Measurements from ENCODE around the gene ZNF70. TPM values are rescaled to one million over a fixed set of nuclear protein-coding genes. Genes with fewer than 3 reads are reported as not detected.
A peak's percentile ranks its signal among the peaks of the same experiment; 100 is the strongest.
"Not testable (repeated sequence)": the region's sequence is repeated elsewhere in the genome, so short reads cannot be mapped to it uniquely, and the experiment has no call there.

The ZNF70 gene
- polyA plus RNA-seq, 12 donors = 4.1 to 7.4 (median 5.1) TPM; not detected in 1

DNA sequence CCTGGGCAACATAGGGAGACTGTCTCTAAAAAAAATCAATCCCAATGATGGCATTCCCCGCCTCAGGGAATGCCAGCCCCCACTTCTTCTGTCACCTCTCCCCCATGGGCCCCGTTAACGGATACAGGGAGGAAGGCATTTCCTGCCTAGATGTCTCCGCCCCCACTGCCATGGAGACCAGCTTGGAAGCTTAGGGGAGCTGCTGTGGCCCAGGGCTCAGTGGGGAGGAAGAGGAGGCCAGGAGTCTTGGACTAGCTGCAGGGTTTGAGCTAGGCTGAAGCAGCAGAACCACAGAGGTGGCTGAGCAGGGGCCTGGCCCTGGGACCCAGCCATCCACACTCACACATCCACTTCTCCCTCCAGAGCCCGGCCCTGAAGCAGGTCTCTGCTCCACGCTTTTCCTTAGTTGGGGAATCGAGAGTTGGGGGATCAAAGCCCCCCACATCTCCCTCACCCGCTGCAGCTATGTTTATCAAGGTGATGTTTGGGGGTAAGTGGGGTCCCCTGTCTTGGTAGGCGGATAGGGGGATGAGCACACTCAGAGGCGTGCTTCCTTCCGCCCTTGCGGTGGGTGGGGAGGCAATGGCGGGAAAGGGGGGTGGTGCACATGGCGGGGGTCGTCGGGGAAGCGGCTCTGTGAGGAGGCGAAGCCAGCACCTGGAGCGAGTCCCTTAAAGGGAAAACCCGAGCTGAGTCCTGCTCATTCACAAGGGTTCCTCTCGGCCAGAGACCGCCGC, 12.1 kb upstream of the ZNF70 start, which contains the start of gene C22orf15:
C22orf15 (plus strand) TSS at position 149 of the 737 bp plus-strand sequence; CDS start at position 466, 317 bp downstream.
- no peak for DNase-seq

DNA sequence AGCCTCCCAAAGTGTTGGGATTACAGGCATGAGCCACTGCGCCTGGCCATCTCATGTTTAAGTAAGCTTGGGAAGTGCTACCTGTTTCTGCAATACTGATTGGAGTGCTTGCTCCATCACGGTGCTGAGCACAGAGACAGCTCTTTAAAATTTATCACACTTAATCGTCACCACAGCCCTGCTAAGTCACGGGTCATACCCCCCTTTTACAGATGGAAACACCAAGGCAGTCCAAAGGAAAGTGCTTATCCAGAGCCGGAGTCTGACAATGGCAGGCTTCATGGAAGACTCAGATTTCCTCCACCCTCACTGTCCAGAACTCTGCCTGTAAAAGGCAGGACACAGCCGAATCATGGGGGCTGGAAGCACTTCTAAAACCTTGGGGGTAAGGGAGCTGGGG, 9.1 kb upstream of the ZNF70 start:
- DNase-seq = no peak

DNA sequence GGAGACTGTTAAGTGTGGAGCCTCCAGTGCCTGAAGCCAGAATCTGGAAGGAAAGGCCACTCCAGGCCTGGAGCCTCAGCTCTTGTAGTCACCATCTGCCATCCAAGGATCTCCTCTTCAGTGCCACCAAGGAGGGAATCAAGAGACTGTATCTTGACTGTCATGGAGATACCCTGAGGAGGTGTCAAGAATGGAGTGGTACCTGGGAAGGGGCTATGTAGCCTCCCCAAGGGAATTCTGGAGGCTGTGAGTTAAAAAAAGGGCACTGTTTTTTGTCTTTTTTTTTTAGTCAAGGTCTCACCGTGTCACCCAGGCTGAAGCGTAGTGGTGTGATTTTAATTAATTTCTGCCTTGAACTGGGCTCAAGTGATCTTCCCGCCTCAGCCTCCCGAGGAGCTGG, 8.7 kb upstream of the ZNF70 start:
- DNase-seq = no peak

DNA sequence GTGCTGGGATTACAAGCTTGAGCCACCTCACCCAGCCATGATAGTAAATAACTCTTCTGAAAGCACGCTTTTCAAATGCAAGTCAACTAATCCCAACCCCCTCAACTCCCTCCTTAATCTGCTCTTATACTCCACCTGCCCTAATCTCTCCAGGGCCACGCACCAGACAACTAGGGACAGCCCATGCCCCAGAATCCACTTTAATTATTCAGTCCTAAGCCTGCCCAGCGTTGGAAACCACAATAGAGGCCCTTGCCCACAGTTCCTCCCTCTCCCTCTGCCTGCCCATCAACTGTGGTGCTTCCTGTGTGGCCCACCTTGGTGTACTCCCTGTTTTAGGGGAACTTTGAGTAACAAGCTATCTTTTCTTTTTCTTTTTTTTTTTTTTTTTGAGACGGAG, 6.0 kb upstream of the ZNF70 start:
- DNase-seq = no peak

DNA sequence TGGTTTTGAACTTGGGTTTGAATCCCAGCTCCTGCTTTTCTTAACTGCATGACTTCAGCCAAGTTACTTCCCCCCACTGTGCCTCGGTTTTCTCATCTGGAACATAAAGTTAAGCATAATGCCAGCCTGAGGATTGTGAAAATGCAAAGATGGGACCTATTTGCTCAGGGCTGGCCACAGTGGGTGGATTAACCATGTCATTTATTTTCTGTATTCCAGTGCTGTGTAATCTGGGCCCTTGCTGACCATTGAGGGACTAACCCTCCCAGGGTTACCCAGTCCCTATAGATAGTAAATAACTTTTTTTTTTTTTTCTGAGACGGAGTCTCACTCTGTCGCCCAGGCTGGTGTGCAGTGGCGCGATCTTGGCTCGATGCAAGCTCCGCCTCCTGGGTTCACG, 4.8 kb upstream of the ZNF70 start:
- no peak for DNase-seq

DNA sequence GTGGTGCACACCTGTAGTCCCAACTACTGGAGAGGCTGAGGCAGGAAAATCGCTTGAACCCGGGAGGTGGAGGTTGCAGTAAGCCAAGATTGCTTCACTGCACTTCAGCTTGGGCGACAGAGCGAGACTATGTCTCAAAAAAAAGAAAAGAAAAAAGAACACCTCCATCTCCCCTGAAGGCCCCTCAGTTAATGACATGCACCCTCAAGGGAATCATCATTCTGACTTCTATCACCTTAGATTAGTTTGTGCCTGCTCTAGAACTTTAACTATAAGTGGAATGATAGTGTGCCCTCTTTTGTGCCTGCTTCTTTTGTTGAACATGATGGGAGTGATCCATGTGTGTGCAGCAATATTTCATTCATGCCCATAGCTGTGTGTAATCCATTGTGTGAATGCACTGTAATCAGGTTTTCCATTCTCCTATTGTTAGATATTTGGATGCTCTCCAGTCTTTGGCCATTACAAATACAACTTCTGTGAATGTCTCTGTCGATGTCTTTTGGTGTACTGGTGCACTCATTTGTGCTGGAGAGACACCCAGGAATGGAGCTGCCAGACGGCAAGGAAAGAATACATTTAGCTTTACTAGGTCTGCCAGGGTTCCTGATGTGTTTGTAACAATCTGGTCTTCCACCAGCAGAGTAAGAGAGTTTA, 4.2 kb upstream of the ZNF70 start:
- DNase-seq = no peak

DNA sequence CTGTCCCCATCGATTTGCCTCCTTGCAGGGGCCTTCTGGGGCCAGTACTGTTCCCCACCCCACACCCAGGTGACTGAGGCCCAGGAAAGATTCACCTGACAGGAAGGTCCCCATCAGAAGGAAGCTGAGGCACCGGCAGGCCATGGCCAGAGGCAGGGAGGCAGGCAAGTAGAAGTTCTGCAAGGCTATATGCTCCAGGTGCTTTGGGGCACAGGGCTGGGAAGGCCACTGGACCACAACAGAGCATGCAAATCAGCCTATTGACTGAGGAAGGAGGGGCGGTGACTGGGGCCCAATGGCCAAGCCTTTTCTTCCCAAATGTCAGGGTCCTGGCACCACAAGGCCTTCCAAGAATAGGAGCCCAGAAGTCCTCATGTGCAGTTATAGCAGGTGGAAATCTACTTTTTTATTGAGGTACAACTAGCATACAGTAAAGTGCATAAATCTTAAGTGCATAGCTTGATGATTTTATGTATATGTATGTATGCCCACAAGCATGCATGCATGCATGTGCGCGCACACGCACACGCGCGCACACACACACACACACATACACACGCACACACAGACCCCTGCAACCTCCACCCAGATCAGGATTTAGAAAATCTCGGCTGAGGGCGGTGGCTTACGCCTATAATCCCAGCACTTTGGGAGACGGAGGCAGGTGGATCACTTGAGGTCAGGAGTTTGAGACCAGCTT, 3.5 kb upstream of the ZNF70 start, which contains the start of gene VPREB3:
VPREB3 (minus strand) TSS at position 206 of the 700 bp plus-strand sequence; CDS start at position 144, 62 bp downstream.
- DNase-seq = no peak

DNA sequence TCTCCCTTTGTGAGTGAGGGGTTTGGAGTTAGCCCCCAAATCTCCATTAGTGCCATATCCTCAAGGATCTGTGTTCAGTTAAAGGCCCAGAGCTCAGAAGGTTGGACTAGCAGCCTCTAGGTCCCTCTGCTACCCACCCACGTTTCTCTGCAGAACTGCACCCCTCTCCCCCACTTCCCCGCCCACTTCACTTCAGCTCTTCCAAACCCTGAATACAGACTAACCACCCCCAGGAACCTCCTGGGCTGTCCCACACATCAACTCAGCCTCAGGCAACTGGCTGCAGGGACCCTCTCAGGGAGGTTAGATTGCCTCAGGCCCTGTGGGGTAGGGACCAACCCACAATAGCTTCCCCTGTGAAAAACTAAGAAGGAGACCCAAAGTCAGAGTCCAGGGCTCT, 2.5 kb upstream of the ZNF70 start:
- DNase-seq = no peak

DNA sequence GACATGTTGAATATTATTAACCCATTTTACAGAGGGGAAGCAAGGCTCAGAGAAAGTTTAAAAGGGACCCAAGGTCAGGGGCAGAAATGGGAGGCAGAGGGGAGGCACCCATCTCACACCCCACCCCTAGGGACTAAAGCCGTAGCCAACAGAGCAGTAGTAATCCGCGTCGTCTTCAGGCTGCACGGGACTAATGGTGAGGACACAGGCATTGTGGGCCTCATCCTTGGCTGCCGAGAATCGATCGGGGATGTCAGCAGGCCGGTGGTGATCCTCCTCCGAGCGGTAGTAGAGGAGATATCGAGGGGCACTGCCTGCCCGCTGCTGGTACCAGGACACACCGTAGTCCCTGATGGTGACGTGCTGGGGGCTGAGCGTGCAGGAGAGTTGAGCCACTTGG, 1.8 kb upstream of the ZNF70 start:
- no peak for DNase-seq

DNA sequence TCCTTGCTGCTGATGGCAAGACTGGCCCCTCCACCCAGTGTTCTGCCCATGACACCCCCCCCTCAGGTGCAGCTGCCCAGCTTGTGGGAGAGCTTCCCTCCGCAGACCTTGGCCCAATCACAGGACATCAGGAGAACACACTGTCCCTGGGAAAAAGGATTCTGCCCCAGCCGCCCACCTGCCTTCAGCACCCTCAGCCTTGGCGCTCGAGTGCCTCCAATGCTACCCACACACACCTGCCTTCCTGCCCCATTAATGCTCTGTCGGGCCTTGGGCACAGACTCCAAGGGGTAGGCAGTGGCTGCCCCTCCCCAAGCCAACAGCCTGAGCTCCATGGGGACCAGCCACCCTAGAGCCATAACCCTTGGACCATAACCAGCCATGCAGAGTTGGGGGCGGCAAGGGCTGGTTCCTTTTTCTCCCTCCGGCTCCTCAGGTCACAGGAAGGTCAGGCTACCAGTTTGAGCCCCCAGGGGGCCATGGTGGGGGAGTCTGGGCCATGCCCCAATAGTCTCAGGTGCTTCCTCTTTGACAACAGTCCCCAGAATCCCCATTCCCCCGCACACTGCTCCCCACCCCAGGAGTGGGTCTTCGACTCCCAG, 1.3 kb upstream of the ZNF70 start:
- DNase-seq = no peak

DNA sequence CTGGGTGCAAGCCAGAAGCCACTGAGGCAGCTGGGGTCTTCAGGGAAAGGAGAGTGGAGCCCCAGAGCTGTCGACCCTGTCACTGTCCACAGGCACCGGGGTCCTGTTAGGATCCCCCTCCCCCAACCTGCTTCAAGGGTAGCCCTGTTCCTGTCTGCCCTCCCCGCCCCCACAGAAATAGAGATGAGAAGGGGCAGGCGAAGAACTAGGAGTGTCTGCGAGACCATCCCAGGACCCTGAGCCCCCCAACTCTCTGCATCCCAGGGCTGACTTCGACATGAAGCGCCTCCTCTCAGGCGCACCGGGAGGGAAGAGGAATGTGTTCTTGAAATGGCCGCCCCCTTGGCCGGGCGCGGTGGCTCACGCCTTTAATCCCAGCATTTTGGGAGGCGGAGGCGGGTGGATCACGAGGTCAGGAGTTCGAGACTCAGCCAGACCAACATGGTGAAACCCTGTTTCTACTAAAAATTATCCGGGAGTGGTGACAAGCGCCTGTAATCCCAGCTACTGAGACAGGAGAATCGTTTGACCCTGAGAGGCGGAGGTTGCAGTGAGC, 607 bp upstream of the ZNF70 start:
- no peak for DNase-seq

DNA sequence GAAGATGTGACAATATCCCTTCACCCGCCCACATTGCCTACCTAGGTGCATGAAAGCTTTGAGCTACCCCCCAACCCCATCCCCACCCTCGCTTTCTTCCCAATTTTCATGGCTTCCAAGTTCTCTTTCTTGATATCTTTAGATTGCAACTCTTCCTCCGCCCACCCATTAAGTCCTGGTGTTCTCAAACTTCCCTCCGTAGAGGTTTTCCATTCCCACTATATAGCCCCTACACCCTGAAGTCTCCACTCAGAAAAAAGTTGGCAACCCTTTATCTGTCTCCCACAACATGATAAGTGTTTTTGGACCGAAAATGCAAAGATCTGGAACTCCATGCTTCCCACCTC, 572 bp downstream of the ZNF70 start:
- DNase-seq = no peak

DNA sequence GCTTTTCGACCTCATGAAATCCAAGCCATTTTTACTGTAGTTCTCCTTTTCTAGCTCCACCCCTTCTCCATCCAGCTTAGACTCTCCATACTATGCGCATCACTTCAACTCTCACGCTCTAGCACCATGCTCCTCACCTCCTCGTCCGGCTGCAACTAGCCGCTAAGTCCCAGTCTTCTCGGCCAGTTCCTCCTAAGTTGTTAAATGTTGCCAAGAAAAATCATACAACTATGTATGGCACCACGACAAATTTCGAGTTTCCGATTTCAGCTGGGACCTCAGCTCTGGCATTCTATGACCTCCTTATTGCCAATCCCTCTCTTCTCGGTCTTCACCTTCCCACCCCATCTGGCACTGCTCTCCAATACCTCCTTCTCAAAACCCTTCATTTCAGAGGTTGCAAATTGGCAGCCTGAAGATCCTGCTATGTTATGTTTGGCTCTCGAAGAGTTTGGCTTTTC, 1.0 kb downstream of the ZNF70 start:
- DNase-seq = peak; percentile 66

DNA sequence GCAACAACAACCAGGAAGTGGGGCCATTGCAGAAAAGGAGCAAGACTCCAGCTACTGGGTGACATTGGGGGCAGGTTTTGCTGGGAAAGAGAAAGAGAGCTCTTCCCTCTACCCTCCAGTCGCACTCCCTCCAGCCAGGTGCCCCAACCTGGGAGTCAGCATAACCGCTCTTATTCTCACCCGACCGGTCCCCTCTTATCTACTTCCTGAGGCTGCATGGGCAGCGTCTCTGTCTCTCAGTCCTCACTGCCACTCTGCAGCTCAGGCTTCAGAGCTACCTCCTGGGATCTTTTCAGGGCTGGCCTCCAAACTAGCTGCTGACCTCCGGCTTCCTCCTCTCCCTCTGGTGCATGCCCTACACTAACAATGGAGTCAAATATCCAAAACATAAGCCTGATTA, 5.1 kb downstream of the ZNF70 start:
- no peak for DNase-seq

DNA sequence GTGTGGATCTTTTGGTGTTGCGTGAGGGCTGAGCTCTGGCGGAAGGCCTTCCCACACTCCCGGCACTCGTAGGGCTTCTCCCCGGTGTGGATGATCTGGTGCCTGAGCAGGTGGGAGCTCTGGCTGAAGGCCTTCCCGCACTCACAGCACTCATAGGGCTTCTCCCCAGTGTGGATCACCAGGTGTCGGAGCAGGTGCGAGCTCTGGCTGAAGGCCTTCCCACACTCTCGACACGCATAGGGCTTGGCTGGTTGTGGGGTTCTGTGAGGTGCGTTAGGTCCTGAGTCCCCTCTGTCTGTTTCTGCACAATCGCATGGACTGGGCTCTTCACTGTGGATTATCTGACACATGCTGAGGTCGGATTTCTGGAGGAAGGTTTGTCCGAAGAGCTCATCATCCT, 6.4 kb downstream of the ZNF70 start:
- no peak for DNase-seq

DNA sequence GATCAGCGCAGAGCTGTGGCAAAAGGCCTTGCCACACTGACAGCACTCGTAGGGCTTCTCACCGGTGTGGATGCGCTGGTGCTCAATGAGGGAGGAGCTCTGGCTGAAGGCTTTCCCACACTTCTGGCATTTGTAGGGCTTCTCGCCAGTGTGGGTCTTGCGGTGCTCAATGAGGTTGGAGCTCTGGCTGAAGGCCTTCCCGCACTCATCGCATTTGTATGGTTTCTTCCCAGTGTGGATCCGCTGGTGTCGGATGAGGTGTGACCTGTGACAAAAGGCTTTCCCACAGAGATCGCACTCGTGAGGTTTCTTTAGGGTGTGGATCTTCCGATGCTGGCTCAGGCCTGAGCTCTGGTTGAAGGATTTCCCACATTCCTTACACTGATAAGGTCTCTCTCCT, 6.9 kb downstream of the ZNF70 start:
- no peak for DNase-seq

DNA sequence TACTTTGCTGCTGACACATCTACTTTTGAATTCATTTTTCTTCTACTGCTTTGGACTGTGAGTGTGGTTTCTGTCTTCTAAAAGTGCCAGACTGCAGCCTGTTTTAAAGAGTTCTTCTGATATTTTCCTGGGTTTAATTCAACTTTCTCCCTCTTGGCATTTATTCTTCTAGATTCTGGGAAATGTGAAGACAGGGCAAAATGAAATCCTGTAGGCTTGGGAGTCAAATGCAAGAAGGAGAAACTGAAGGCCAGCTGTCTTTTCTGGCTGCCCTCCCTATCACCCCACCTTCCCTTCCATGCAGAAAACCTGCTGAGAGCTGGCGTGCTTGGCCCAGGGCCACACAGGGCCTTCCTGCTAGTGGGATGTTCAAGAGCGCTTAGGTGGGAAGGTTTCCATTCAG, 7.6 kb downstream of the ZNF70 start:
- peak; percentile 70 for DNase-seq

DNA sequence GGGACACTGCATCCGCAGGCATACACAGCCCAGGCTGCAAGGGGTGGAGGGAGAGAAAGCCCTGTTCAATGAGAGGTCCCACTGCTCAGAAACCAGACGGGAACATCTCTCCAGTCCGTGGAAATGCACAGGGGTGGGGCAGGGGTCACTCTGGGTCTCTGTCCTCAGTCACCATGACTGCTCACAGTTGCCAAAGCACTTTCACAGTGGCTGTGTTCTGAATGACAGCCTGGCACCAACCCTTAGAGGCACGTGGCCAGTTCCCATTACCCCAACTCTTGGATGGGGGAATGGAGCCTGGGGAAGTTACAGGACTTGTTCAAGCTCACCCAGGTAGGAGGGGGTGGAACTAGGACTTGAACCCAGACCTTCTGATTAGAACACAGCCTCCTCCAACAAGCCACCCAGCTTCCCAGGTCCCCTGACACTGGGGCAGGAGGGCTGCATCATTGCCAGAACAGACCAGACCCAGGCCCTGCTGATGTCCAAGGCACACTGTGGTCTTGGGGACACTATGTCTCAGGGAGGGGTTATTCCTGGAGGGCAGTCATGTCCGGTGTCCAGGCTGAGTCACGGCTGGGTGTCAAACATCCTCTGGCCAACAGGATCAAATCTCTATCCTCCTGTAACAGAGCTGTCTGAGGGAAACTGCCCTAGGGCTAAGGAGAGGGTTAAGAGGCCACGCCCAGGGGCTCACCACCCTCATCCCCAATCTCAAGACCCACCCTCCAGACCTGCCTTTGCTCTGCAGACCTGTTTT, 8.2 kb downstream of the ZNF70 start:
- DNase-seq = no peak

DNA sequence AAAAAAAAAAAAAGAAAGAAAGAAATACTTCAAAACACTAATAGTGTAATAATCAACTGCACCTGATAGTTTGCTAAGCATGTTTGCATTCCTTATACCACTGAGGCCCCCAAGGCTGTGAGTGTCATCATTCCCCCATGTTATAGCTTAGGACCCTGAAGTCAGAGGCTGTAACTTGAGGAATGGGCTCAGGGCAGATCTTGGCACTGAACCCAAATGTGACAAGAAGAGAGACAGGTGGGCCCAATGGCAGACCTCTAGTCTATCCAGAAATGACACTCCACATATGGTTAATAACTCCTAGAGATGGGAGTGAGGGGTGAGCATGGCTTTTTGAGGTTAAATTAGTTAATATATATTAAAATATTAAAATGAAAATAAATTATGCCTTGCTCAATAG, 13.2 kb downstream of the ZNF70 start:
- no peak for DNase-seq

DNA sequence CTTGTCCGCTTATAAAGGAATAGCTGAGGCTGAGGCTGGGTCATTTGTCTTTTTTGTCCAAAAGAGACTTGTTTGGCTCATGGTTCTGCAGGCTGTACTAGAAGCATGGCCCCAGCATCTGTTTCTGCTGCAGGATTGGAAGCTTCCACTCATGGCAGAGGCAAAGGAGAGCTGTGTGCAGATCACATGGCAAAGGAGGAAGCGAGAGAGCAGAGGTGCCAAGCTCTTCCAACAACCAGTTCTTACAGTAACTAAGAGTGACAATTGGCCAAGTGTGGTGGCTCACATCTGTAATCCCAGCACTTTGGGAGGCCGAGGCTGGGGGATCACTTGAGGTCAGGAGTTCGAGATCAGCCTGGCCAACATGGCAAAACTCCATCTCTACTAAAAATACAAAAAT, 22.8 kb downstream of the ZNF70 start:
- not testable (repeated sequence) for DNase-seq

DNA sequence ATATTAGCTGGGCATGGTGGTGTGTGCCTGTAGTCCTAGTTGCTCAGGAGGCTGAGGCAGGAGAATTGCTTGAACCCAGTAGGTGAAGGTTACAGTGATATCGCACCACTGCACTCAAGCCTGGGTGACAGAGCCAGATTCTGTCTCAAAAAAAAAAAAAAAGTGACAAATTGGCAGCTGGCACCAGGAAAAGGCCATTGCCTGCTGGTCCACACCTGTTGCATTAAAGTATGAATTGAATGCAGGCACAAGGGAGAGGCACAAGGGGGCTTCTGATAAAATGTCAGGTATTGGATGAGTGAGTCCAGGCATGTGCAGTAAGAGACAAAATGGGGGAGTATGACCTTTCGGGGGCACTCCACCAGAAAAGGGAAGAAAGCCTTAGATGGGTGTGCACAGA, 28.2 kb downstream of the ZNF70 start:
- no peak for DNase-seq

All from muscle of arm (tissue), 12 donors.